HepG2 (cell line): Measurements from ENCODE around the gene KCNK17. TPM values are rescaled to one million over a fixed set of nuclear protein-coding genes. Genes with fewer than 3 reads are reported as not detected.

ENCODE experiments used
- ATF6 ChIP-seq: sonication (generic); formaldehyde crosslinking; conservative IDR thresholded peaks from 2 replicates; pipeline ENCODE4 v1.4.0; 2020; ENCODE audit warnings: missing genetic modification reagents
- E2F5 ChIP-seq: sonication (generic); formaldehyde crosslinking; conservative IDR thresholded peaks from 2 replicates; pipeline ENCODE4 v1.4.0; 2020; ENCODE audit warnings: missing genetic modification reagents
- FOXC1 ChIP-seq: sonication (generic); formaldehyde crosslinking; IDR thresholded peaks from 2 replicates; pipeline ENCODE4 v1.8.0; 2022; ENCODE audit warnings: mild to moderate bottlenecking, missing genetic modification reagents, borderline replicate concordance
- FOXJ3 ChIP-seq: sonication (generic); formaldehyde crosslinking; IDR thresholded peaks from 2 replicates; pipeline ENCODE4 v1.4.0; 2020; ENCODE audit warnings: missing genetic modification reagents, mild to moderate bottlenecking, borderline replicate concordance
- MYPOP ChIP-seq: sonication (generic); formaldehyde crosslinking; IDR thresholded peaks from 2 replicates; pipeline ENCODE4 v1.8.1; 2023; ENCODE audit warnings: mild to moderate bottlenecking, moderate library complexity, missing genetic modification reagents
- NFIC ChIP-seq: IDR thresholded peaks from 2 replicates; pipeline ENCODE4 v1.6.1; 2012; ENCODE audit warnings: mild to moderate bottlenecking, low read length, inconsistent platforms
- PAXIP1 ChIP-seq: sonication (generic); formaldehyde crosslinking; conservative IDR thresholded peaks from 2 replicates; pipeline ENCODE4 v1.4.0; 2020; ENCODE audit warnings: mild to moderate bottlenecking, missing genetic modification reagents, moderate library complexity
- POLR2AphosphoS5 ChIP-seq: IDR thresholded peaks from 2 replicates; pipeline ENCODE4 v1.6.1; 2012; ENCODE audit warnings: low read depth, low read length
- RARA ChIP-seq: IDR thresholded peaks from 2 replicates; pipeline ENCODE4 v1.6.1; 2016; ENCODE audit warnings: missing genetic modification reagents, missing compliant biosample characterization
- SALL1 ChIP-seq: sonication (generic); formaldehyde crosslinking; IDR thresholded peaks from 2 replicates; pipeline ENCODE4 v1.8.0; 2022; ENCODE audit warnings: mild to moderate bottlenecking, missing genetic modification reagents
- SNRNP70 ChIP-seq: fragments of 200-400 bp; formaldehyde crosslinking; IDR thresholded peaks from 2 replicates; pipeline ENCODE4 v1.6.1; 2017; ENCODE audit warnings: mild to moderate bottlenecking, low read depth, low read length, moderate library complexity
- ZBTB39 ChIP-seq: sonication (generic); formaldehyde crosslinking; IDR thresholded peaks from 2 replicates; pipeline ENCODE4 v1.5.0; 2020; ENCODE audit warnings: missing genetic modification reagents
- ZBTB7B ChIP-seq: sonication (generic); formaldehyde crosslinking; IDR thresholded peaks from 2 replicates; pipeline ENCODE4 v1.4.0; 2020; ENCODE audit warnings: missing genetic modification reagents
- ZNF205 ChIP-seq: IDR thresholded peaks from 2 replicates; pipeline ENCODE4 v1.6.1; 2018; ENCODE audit warnings: missing biosample characterization, missing genetic modification reagents
- ZNF292 ChIP-seq: sonication (generic); formaldehyde crosslinking; IDR thresholded peaks from 2 replicates; pipeline ENCODE4 v1.8.1; 2022; ENCODE audit warnings: mild to moderate bottlenecking, low read depth, missing genetic modification reagents, borderline replicate concordance
- ZNF576 ChIP-seq: sonication (generic); formaldehyde crosslinking; IDR thresholded peaks from 2 replicates; pipeline ENCODE4 v1.4.0; 2020; ENCODE audit warnings: mild to moderate bottlenecking, missing genetic modification reagents
- ZNF598 ChIP-seq: sonication (generic); formaldehyde crosslinking; IDR thresholded peaks from 2 replicates; pipeline ENCODE4 v1.5.1; 2020; ENCODE audit warnings: mild to moderate bottlenecking, missing genetic modification reagents, borderline replicate concordance
- polyA plus RNA-seq, 8 experiments: library from polyadenylated mRNA; depleted of rRNA in 3 of 8; stranded (reverse) in 7 of 8; unstranded in 1 of 8; fragments of >200 nt; fragmentation: Illumina TruSeq in 4 of 8; extraction: Trizol in 4 of 8; gene quantifications; 2 replicates each; pipeline versions ENCODE4 v1.2.1 to v1.2.3, GENCODE V29; 2011 to 2016; ENCODE audit warnings: low read depth in 4 of 8, missing spikeins in 1 of 8, mixed read lengths in 1 of 8; ENCODE audit not compliant: insufficient read depth in 1 of 8
- total RNA-seq, 5 experiments: library from RNA; depleted of rRNA; stranded (reverse); fragments of >200 nt; fragmentation: Illumina TruSeq; extraction: Trizol; gene quantifications; 2 replicates each; pipeline ENCODE4 v1.2.3, GENCODE V29; 2016; ENCODE audit warnings: low read depth in 1 of 5

The KCNK17 gene
- total and polyA plus RNA-seq, 2 of the 13 experiments (the other 11 are each of a cell fraction or from before 2014, with no cell fraction given): not detected

GRCh38 chr6:39298061-39298460 is 16.2 kb downstream of the KCNK17 start (continued):
- no peak for TF ChIP-seq ZNF598 (CRISPR knock-in tag)
- no peak for TF ChIP-seq ATF6 (CRISPR knock-in tag)
- TF ChIP-seq ZNF576 (CRISPR knock-in tag): no peak
- TF ChIP-seq SNRNP70: no peak
- TF ChIP-seq E2F5: no peak
- TF ChIP-seq MYPOP (CRISPR knock-in tag): no peak
- TF ChIP-seq PAXIP1 (CRISPR knock-in tag): peak; percentile 55
- TF ChIP-seq ZNF205 (CRISPR knock-in tag): no peak
- peak; percentile 79 for TF ChIP-seq SALL1 (CRISPR knock-in tag)
- TF ChIP-seq FOXC1: no peak
- 0 out of 2 replicates have a peak, but pooled peaks have one; percentile 38 for TF ChIP-seq ZBTB39 (CRISPR knock-in tag)
- TF ChIP-seq ZNF292 (CRISPR knock-in tag): peak; percentile 53; the same call in 1 of the 2 replicates
- no peak for TF ChIP-seq POLR2AphosphoS5
- no peak for TF ChIP-seq NFIC
- TF ChIP-seq RARA (CRISPR knock-in tag): peak; percentile 63; the same call in 1 of the 2 replicates
- peak; percentile 38; the same call in 1 of the 2 replicates for TF ChIP-seq ZBTB7B (CRISPR knock-in tag)
- TF ChIP-seq FOXJ3 (CRISPR knock-in tag): peak; percentile 41; the same call in 1 of the 2 replicates
